ENCODE results near the gene CDH2.

The CDH2 gene

GRCh38 chr18:28158083-28158581 is 18.8 kb downstream of the CDH2 start:
- no peak overlapping the region for H3K4me3 Mint-ChIP-seq
- H3K27ac Mint-ChIP-seq, result no peak overlapping the region
- H3K9me3 Mint-ChIP-seq, result no peaks in the 10 kb centered on the region
- no peaks in the 10 kb centered on the region for H3K36me3 Mint-ChIP-seq (ENCODE audit: low read depth)
- H3K4me1 Mint-ChIP-seq (ENCODE audit: low read depth), result no peaks in the 10 kb centered on the region
- H3K27me3 Mint-ChIP-seq (ENCODE audit: low read depth), result no peaks in the 10 kb centered on the region

- no peak overlapping the region for H3K27ac Mint-ChIP-seq
- H3K4me1 Mint-ChIP-seq (ENCODE audit: low read depth), result no peaks in the 10 kb centered on the region
- H3K27me3 Mint-ChIP-seq (ENCODE audit: low read depth), result no peaks in the 10 kb centered on the region
- no peak overlapping the region for H3K4me3 Mint-ChIP-seq
- H3K9me3 Mint-ChIP-seq, result no peaks in the 10 kb centered on the region
- H3K36me3 Mint-ChIP-seq (ENCODE audit: low read depth), result no peaks in the 10 kb centered on the region
These were observed 23.4 kb downstream of the CDH2 start for GRCh38 chr18:28153485-28154065.

- H3K36me3 Mint-ChIP-seq (ENCODE audit: low read depth), result no peaks in the 10 kb centered on the region
- H3K4me1 Mint-ChIP-seq (ENCODE audit: low read depth), result no peaks in the 10 kb centered on the region
- no peak overlapping the region for H3K27ac Mint-ChIP-seq
- H3K9me3 Mint-ChIP-seq, result no peaks in the 10 kb centered on the region
- H3K27me3 Mint-ChIP-seq (ENCODE audit: low read depth), result no peaks in the 10 kb centered on the region
- H3K4me3 Mint-ChIP-seq, result no peak overlapping the region
These were observed 24.2 kb downstream of the CDH2 start for GRCh38 chr18:28152754-28153153.

GRCh38 chr18:28152354-28152753 is 24.6 kb downstream of the CDH2 start:
- Mint-ChIP-seq H3K4me1 (ENCODE audit: low read depth) (no peaks in the 10 kb centered on the region), H3K9me3 (no peaks in the 10 kb centered on the region), H3K27me3 (ENCODE audit: low read depth) (no peaks in the 10 kb centered on the region), H3K4me3 (no peak overlapping the region), H3K36me3 (ENCODE audit: low read depth) (no peaks in the 10 kb centered on the region), H3K27ac (no peak overlapping the region)

DNA sequence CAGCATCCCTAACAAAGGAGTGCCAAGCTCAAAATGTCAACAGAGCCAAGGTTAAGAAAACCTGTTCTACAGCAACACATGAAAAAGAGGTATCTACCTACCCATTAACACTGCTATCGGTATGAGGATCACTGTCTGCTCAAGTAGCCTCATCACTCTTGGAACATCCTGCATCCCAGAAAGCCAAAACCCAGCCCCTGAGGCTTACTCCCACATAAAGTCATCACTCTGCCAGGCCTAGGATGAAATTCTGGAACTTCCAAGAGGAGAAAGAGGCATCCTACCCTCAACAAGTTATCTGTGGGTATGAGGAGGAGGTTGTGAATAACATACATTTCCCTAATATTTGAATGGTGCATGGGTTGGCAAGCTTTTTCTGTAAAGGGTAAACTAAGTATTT is 25.5 kb downstream of the CDH2 start:
- Mint-ChIP-seq H3K4me1 (ENCODE audit: low read depth) (no peaks in the 10 kb centered on the region), H3K27me3 (ENCODE audit: low read depth) (no peaks in the 10 kb centered on the region), H3K9me3 (no peaks in the 10 kb centered on the region), H3K4me3 (no peak overlapping the region), H3K27ac (no peak overlapping the region), H3K36me3 (ENCODE audit: low read depth) (no peaks in the 10 kb centered on the region)

DNA sequence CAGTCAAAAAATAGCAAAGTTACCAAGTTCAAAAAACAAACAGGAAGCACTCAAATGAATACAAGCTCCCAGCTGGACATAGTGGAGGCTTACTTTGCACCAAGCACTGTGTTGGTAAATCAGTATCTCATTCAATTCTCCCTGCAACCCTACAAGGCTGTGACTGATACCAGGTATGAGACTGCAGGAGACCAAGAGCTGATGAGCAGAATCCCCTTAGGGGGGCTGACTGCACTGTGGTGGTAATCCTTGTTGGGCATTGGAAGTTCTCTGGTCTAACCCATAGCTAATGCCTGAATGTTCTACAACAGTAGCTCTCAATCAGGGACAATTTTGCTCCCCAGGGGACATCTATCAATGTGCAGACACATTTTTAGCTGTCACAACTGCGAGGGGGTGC is 26.0 kb downstream of the CDH2 start:
- Mint-ChIP-seq H3K27me3 (ENCODE audit: low read depth) (no peaks in the 10 kb centered on the region), H3K27ac (no peak overlapping the region), H3K4me1 (ENCODE audit: low read depth) (no peaks in the 10 kb centered on the region), H3K4me3 (no peak overlapping the region), H3K36me3 (ENCODE audit: low read depth) (no peaks in the 10 kb centered on the region), H3K9me3 (no peaks in the 10 kb centered on the region)

- Mint-ChIP-seq H3K27ac (no peak overlapping the region), H3K4me1 (ENCODE audit: low read depth) (no peaks in the 10 kb centered on the region), H3K9me3 (no peaks in the 10 kb centered on the region), H3K27me3 (ENCODE audit: low read depth) (no peaks in the 10 kb centered on the region), H3K4me3 (no peak overlapping the region), H3K36me3 (ENCODE audit: low read depth) (no peaks in the 10 kb centered on the region)
These were observed 27.0 kb downstream of the CDH2 start for GRCh38 chr18:28149810-28150420.

DNA sequence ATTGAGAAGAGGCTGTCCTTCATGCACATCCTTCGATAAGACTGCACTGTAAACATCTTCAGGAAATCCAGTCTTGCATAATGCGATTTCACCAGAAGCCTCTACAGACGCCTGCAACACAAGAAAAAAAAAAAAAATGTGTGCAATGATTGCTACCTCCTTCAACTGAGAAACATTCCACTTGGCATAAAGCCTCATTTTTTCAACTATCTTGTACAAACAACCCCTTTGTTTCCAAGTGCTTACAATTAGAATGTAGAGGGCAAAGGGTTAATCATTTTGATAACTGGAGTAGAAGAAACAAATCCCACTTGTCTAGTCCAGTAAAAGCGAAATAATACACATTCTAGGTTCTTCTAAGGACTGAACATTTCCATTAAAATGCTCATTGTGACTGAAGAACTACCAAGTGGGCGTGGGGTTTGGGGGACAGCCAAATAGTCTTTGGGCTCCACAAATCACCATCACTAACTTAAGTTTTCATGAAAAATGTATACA is 29.2 kb downstream of the CDH2 start:
- Mint-ChIP-seq H3K27ac (no peak overlapping the region), H3K4me1 (ENCODE audit: low read depth) (no peaks in the 10 kb centered on the region), H3K9me3 (no peaks in the 10 kb centered on the region), H3K4me3 (no peak overlapping the region), H3K36me3 (ENCODE audit: low read depth) (no peaks in the 10 kb centered on the region), H3K27me3 (ENCODE audit: low read depth) (no peaks in the 10 kb centered on the region)

DNA sequence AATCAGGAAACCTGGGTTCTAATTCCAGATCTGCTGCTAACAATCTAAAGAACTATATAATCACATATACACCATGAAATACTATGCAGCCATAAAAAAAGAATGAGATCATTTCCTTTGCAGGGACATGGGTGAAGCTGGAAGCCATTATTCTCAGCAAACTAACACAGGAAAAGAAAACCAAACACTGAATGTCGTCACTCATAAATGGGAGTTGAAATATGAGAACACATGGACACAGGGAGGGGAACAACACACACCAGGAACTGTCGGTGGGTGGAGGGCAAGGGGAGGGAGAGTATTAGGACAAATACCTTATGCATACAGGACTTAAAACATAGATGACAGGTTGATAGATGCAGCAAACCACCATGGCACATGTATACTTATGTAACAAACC is 33.2 kb downstream of the CDH2 start:
- H3K27me3 Mint-ChIP-seq (ENCODE audit: low read depth), result no peaks in the 10 kb centered on the region
- peaks cover 7% of the 10 kb centered on the region for H3K9me3 Mint-ChIP-seq
- H3K4me3 Mint-ChIP-seq, result no peak overlapping the region
- H3K27ac Mint-ChIP-seq, result no peak overlapping the region
- no peaks in the 10 kb centered on the region for H3K36me3 Mint-ChIP-seq (ENCODE audit: low read depth)
- H3K4me1 Mint-ChIP-seq (ENCODE audit: low read depth), result no peaks in the 10 kb centered on the region

GRCh38 chr18:28138816-28139215 is 38.1 kb downstream of the CDH2 start:
- Mint-ChIP-seq H3K4me3 (no peak overlapping the region), H3K4me1 (ENCODE audit: low read depth) (no peaks in the 10 kb centered on the region), H3K27me3 (ENCODE audit: low read depth) (no peaks in the 10 kb centered on the region), H3K36me3 (ENCODE audit: low read depth) (no peaks in the 10 kb centered on the region), H3K27ac (no peak overlapping the region), H3K9me3 (peaks cover 7% of the 10 kb centered on the region)

GRCh38 chr18:28136071-28136470 is 40.9 kb downstream of the CDH2 start:
- no peaks in the 10 kb centered on the region for H3K4me1 Mint-ChIP-seq (ENCODE audit: low read depth)
- H3K27me3 Mint-ChIP-seq (ENCODE audit: low read depth), result no peaks in the 10 kb centered on the region
- no peak overlapping the region for H3K27ac Mint-ChIP-seq
- no peak overlapping the region for H3K4me3 Mint-ChIP-seq
- H3K36me3 Mint-ChIP-seq (ENCODE audit: low read depth), result no peaks in the 10 kb centered on the region
- H3K9me3 Mint-ChIP-seq, result no peaks in the 10 kb centered on the region

GRCh38 chr18:28134774-28135173 is 42.2 kb downstream of the CDH2 start:
- Mint-ChIP-seq H3K27ac (no peak overlapping the region), H3K27me3 (ENCODE audit: low read depth) (no peaks in the 10 kb centered on the region)

DNA sequence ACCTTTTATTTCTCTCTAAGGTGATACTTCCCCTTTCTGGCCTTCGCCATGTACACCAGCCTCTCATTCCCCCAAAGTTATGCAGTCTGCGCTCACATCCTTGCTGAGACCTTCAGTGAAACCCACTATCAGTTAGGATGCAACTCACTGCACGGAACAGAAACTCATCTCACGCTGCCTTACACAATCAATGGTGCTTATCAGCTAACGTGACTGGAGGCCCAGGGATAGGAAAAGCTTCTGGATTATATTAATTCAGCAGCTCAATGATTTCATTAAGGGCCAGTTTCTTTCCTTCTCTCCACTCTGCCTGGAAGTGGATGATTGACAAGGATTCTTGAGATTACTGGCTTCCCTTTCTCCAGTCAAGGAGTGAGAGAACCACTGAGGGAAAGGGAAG is 44.8 kb downstream of the CDH2 start:
- no peak overlapping the region for H3K4me3 Mint-ChIP-seq

More at GRCh38 chr18:28134774-28135173, 42.2 kb downstream of the CDH2 start:
- no peaks in the 10 kb centered on the region for H3K4me1 Mint-ChIP-seq (ENCODE audit: low read depth)
- no peaks in the 10 kb centered on the region for H3K9me3 Mint-ChIP-seq
- H3K36me3 Mint-ChIP-seq (ENCODE audit: low read depth), result no peaks in the 10 kb centered on the region
- H3K4me3 Mint-ChIP-seq, result no peak overlapping the region

GRCh38 chr18:28128659-28128980 is 48.3 kb downstream of the CDH2 start:
- Mint-ChIP-seq H3K27ac (no peak overlapping the region), H3K27me3 (ENCODE audit: low read depth) (no peaks in the 10 kb centered on the region), H3K9me3 (no peaks in the 10 kb centered on the region), H3K36me3 (ENCODE audit: low read depth) (no peaks in the 10 kb centered on the region), H3K4me3 (no peak overlapping the region), H3K4me1 (ENCODE audit: low read depth) (no peaks in the 10 kb centered on the region)

More for the DNA sequence above, 44.8 kb downstream of the CDH2 start:
- Mint-ChIP-seq H3K36me3 (ENCODE audit: low read depth) (no peaks in the 10 kb centered on the region), H3K27ac (no peak overlapping the region), H3K27me3 (ENCODE audit: low read depth) (no peaks in the 10 kb centered on the region), H3K9me3 (no peaks in the 10 kb centered on the region), H3K4me1 (ENCODE audit: low read depth) (no peaks in the 10 kb centered on the region)

GRCh38 chr18:28127763-28128658 is 48.9 kb downstream of the CDH2 start:
- Mint-ChIP-seq H3K4me3 (no peak overlapping the region), H3K27ac (no peak overlapping the region), H3K36me3 (ENCODE audit: low read depth) (no peaks in the 10 kb centered on the region), H3K9me3 (no peaks in the 10 kb centered on the region), H3K27me3 (ENCODE audit: low read depth) (no peaks in the 10 kb centered on the region), H3K4me1 (ENCODE audit: low read depth) (no peaks in the 10 kb centered on the region)
